Neural progenitor cell (in vitro differentiated cells): ENCODE measurements around the gene CCDC110.
A peak's percentile ranks its signal among the peaks of the same experiment; 100 is the strongest.

Experiments used
- CTCF ChIP-seq: fragments of 200-600 bp; sonication (generic); IDR thresholded peaks from 2 replicates; pipeline ENCODE4 v1.5.1; 2017; ENCODE audit warnings: antibody characterized with exemption, mild to moderate bottlenecking
- EZH2 ChIP-seq: fragments of 200-600 bp; sonication (generic); IDR thresholded peaks from 2 replicates; pipeline ENCODE4 v1.6.1; 2017; ENCODE audit warnings: antibody characterized with exemption, mild to moderate bottlenecking, moderate library complexity

GRCh38 chr4:185395956-185396723 lies 75.4 kb downstream of the CCDC110 start:
- TF ChIP-seq CTCF (no peak), EZH2 (peak; percentile 52)
